Activated CD4-positive, CD25-positive, alpha-beta regulatory T cell treated with anti-CD3 and anti-CD28 coated beads, Interleukin-2, amount 50 U/mL, for 24 hours (primary cell): ENCODE data around the gene RAB6A.
"Not testable (repeated sequence)": the region's sequence is repeated elsewhere in the genome, so short reads cannot be mapped to it uniquely, and the experiment has no call there.

Source experiments
- ATAC-seq, 2 donors: fragments of 150-1000 bp; cut with Tn5 transposase; one replicate each; pipeline ENCODE4 v1.10.0; 2021; ENCODE audit warnings: mild to moderate bottlenecking in 1 of 2, moderate library complexity in 1 of 2

RAB6A gene

GRCh38 chr11:73760679-73761402 lies at the start of gene RAB6A:
Gene RAB6A, minus strand, starts transcription at chr11:73761074. Its CDS starts 439 bp downstream, at chr11:73760635.
- peak; percentile 92 to 94 for ATAC-seq

GRCh38 chr11:73810637-73811036 lies 49.8 kb upstream of the RAB6A start:
- ATAC-seq: no peak

GRCh38 chr11:73808052-73808451 lies 47.2 kb upstream of the RAB6A start:
- ATAC-seq: no peak

- ATAC-seq: no peak
Observed at GRCh38 chr11:73804712-73805111, 43.8 kb upstream of the RAB6A start.

- ATAC-seq: no peak
Observed at GRCh38 chr11:73801136-73801535, 40.3 kb upstream of the RAB6A start.

GRCh38 chr11:73800276-73800806 lies 39.5 kb upstream of the RAB6A start:
- ATAC-seq: no peak

- no peak for ATAC-seq
Observed at GRCh38 chr11:73797457-73797856, 36.6 kb upstream of the RAB6A start.

- no peak for ATAC-seq
Observed at GRCh38 chr11:73795925-73796632, 35.2 kb upstream of the RAB6A start.

GRCh38 chr11:73792584-73792983 lies 31.7 kb upstream of the RAB6A start:
- no peak for ATAC-seq

GRCh38 chr11:73789279-73789670 lies 28.4 kb upstream of the RAB6A start:
- no peak for ATAC-seq

- ATAC-seq: peak; percentile 100
Observed at GRCh38 chr11:73787643-73788558, 27.0 kb upstream of the RAB6A start, which contains the start of gene MRPL48. Gene MRPL48, plus strand, starts transcription at chr11:73787874. Its CDS starts 98 bp downstream, at chr11:73787972.

- ATAC-seq: no peak
Observed at GRCh38 chr11:73787051-73787642, 26.3 kb upstream of the RAB6A start.

- not testable (repeated sequence) for ATAC-seq
Observed at GRCh38 chr11:73785467-73785866, 24.6 kb upstream of the RAB6A start.

- ATAC-seq: no peak
Observed at GRCh38 chr11:73784734-73785133, 23.9 kb upstream of the RAB6A start.

- no peak for ATAC-seq
Observed at GRCh38 chr11:73784080-73784634, 23.3 kb upstream of the RAB6A start.

- ATAC-seq: no peak
Observed at GRCh38 chr11:73783483-73784020, 22.7 kb upstream of the RAB6A start.

- no peak for ATAC-seq
Observed at GRCh38 chr11:73781303-73781702, 20.4 kb upstream of the RAB6A start.

GRCh38 chr11:73779084-73779902 lies 18.4 kb upstream of the RAB6A start:
- ATAC-seq: peak; percentile 98 to 99

GRCh38 chr11:73770811-73771210 lies 9.9 kb upstream of the RAB6A start:
- ATAC-seq: not testable (repeated sequence)

- no peak for ATAC-seq
Observed at GRCh38 chr11:73766763-73767162, 5.9 kb upstream of the RAB6A start.

GRCh38 chr11:73762732-73763131 lies 1.9 kb upstream of the RAB6A start:
- no peak for ATAC-seq
